B cell (primary cell): ENCODE measurements around the gene INTS7.

ENCODE experiments used
- CTCF ChIP-seq: fragments of 200-600 bp; IDR thresholded peaks from one replicate; pipeline ENCODE4 v1.8.0; 2022; ENCODE audit warnings: antibody characterized with exemption, mild to moderate bottlenecking
- EZH2 ChIP-seq: IDR thresholded peaks from 2 replicates; pipeline ENCODE4 v1.6.1; 2012; ENCODE audit warnings: borderline replicate concordance, low read depth, mild to moderate bottlenecking, moderate library complexity, low read length; ENCODE audit not compliant: insufficient read depth, poor library complexity, severe bottlenecking

GRCh38 chr1:212053993-212054392, 18.6 kb upstream of the INTS7 start:
- TF ChIP-seq CTCF: no peak
- no peak for TF ChIP-seq EZH2
